SK-N-SH treated with all-trans-retinoic acid at 6 μM for 48 hours (cell line): Measurements from ENCODE around the gene PTH1R.

Experiments used
- ATAC-seq: fragments of 200-7000 bp; cut with Tn5 transposase; 3 replicates; pipeline ENCODE4 v1.9.1; 2020; ENCODE audit warnings: mild to moderate bottlenecking, moderate library complexity
- ARNTL ChIP-seq: fragments of 450-650 bp; formaldehyde crosslinking; IDR thresholded peaks from 2 replicates; pipeline ENCODE4 v1.5.0; 2020; ENCODE audit warnings: low read depth, mild to moderate bottlenecking, moderate library complexity, borderline replicate concordance
- BACH2 ChIP-seq: fragments of 250-450 bp; sonication (Bioruptor Pico); IDR thresholded peaks from 2 replicates; pipeline ENCODE4 v1.9.0; 2021; ENCODE audit warnings: mild to moderate bottlenecking, borderline replicate concordance
- CSDC2 ChIP-seq: fragments of 250-450 bp; sonication (Bioruptor Pico); IDR thresholded peaks from 2 replicates; pipeline ENCODE4 v1.5.0; 2020; ENCODE audit warnings: mild to moderate bottlenecking, moderate library complexity
- ESRRG ChIP-seq: fragments of 250-450 bp; sonication (Bioruptor Pico); IDR thresholded peaks from 2 replicates; pipeline ENCODE4 v1.6.1; 2021; ENCODE audit warnings: mild to moderate bottlenecking
- GLIS3 ChIP-seq: fragments of 250-450 bp; sonication (Bioruptor Pico); IDR thresholded peaks from 2 replicates; pipeline ENCODE4 v1.5.0; 2020; ENCODE audit warnings: mild to moderate bottlenecking, moderate library complexity
- ISL1 ChIP-seq: fragments of 250-450 bp; sonication (Bioruptor Pico); IDR thresholded peaks from 2 replicates; pipeline ENCODE4 v2.1.2; 2022; ENCODE audit warnings: mild to moderate bottlenecking, moderate library complexity
- OSR1 ChIP-seq: fragments of 250-450 bp; sonication (Bioruptor Pico); IDR thresholded peaks from 2 replicates; pipeline ENCODE4 v1.8.0; 2022; ENCODE audit warnings: moderate library complexity, mild to moderate bottlenecking, inconsistent platforms
- PPARA ChIP-seq: fragments of 250-450 bp; sonication (Bioruptor Pico); IDR thresholded peaks from 2 replicates; pipeline ENCODE4 v1.5.0; 2020; ENCODE audit warnings: mild to moderate bottlenecking, borderline replicate concordance
- RARB ChIP-seq: fragments of 250-450 bp; sonication (Bioruptor Pico); IDR thresholded peaks from 2 replicates; pipeline ENCODE4 v1.8.0; 2021; ENCODE audit warnings: mild to moderate bottlenecking, moderate library complexity
- SNAI2 ChIP-seq: fragments of 250-450 bp; sonication (Bioruptor Pico); IDR thresholded peaks from 2 replicates; pipeline ENCODE4 v1.5.0; 2020; ENCODE audit warnings: mild to moderate bottlenecking, moderate library complexity
- TCF4 ChIP-seq: fragments of 250-450 bp; sonication (Bioruptor Pico); IDR thresholded peaks from 2 replicates; pipeline ENCODE4 v1.8.0; 2021; ENCODE audit warnings: mild to moderate bottlenecking, moderate library complexity, borderline replicate concordance
- TOX ChIP-seq: fragments of 250-450 bp; sonication (Bioruptor Pico); IDR thresholded peaks from 2 replicates; pipeline ENCODE4 v1.8.0; 2021; ENCODE audit warnings: mild to moderate bottlenecking, moderate library complexity, borderline replicate concordance
- ZC3H10 ChIP-seq: fragments of 250-450 bp; sonication (Bioruptor Pico); IDR thresholded peaks from 2 replicates; pipeline ENCODE4 v1.5.1; 2021; ENCODE audit warnings: mild to moderate bottlenecking, moderate library complexity
- ZFP3 ChIP-seq: fragments of 250-450 bp; sonication (Bioruptor Pico); IDR thresholded peaks from 2 replicates; pipeline ENCODE4 v1.5.0; 2020; ENCODE audit warnings: mild to moderate bottlenecking, moderate library complexity
- ZFP30 ChIP-seq: fragments of 450-650 bp; formaldehyde crosslinking; IDR thresholded peaks from 2 replicates; pipeline ENCODE4 v1.5.0; 2022; ENCODE audit warnings: mild to moderate bottlenecking, moderate library complexity
- ZNF565 ChIP-seq: fragments of 450-650 bp; formaldehyde crosslinking; conservative IDR thresholded peaks from 2 replicates; pipeline ENCODE4 v1.5.0; 2020; ENCODE audit warnings: low read depth, mild to moderate bottlenecking, moderate library complexity
- ZNF70 ChIP-seq: fragments of 450-650 bp; formaldehyde crosslinking; IDR thresholded peaks from 2 replicates; pipeline ENCODE4 v1.5.0; 2020; ENCODE audit warnings: mild to moderate bottlenecking, moderate library complexity
- ZNF8 ChIP-seq: fragments of 450-650 bp; formaldehyde crosslinking; IDR thresholded peaks from 2 replicates; pipeline ENCODE4 v1.5.0; 2020; ENCODE audit warnings: mild to moderate bottlenecking, moderate library complexity
- TF ChIP-seq, protein P1 (sequence below): fragments of 250-450 bp; sonication (Bioruptor Pico); IDR thresholded peaks from 2 replicates; pipeline ENCODE4 v1.5.1; 2021; ENCODE audit warnings: mild to moderate bottlenecking, moderate library complexity
- TF ChIP-seq, protein P2 (sequence below): fragments of 250-450 bp; sonication (Bioruptor Pico); IDR thresholded peaks from 2 replicates; pipeline ENCODE4 v1.5.0; 2020; ENCODE audit warnings: mild to moderate bottlenecking, moderate library complexity
- TF ChIP-seq, protein P3 (sequence below): fragments of 250-450 bp; sonication (Bioruptor Pico); IDR thresholded peaks from 2 replicates; pipeline ENCODE4 v1.8.0; 2021; ENCODE audit warnings: low read depth, mild to moderate bottlenecking, moderate library complexity, borderline replicate concordance
- TF ChIP-seq, protein P4 (sequence below): fragments of 250-450 bp; sonication (Bioruptor Pico); IDR thresholded peaks from 2 replicates; pipeline ENCODE4 v1.5.1; 2020; ENCODE audit warnings: low read depth, mild to moderate bottlenecking, moderate library complexity
- TF ChIP-seq, protein P5 (sequence below): fragments of 250-450 bp; sonication (Bioruptor Pico); IDR thresholded peaks from 2 replicates; pipeline ENCODE4 v1.8.0; 2020; ENCODE audit warnings: mild to moderate bottlenecking, moderate library complexity, borderline replicate concordance

The PTH1R gene

DNA sequence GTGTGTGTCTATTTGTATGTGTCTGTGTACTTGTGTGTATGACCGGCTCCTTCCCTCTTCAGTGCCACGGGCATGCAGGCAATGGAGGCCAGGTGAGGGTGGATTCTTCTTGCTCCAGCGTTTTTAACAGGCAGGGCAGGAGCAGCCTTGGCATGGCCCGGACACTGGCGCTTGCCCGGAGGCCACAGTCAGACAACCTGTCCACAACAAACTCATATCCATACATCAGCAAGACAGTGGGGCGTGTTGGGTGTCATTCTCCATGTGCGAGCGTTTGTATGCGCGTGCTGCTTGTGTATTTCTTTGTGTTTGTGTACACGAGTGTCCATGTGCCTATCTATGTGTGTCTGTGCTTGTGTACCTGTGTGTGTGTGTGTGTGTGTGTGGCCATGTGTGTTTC lies 29.8 kb downstream of the PTH1R start:
- ATAC-seq, result no peak
- no peak for TF ChIP-seq ISL1 (CRISPR knock-in tag)
- TF ChIP-seq CSDC2 (CRISPR knock-in tag), result no peak
- no peak for TF ChIP-seq TCF4 (CRISPR knock-in tag)
- TF ChIP-seq RARB (CRISPR knock-in tag), result no peak
- TF ChIP-seq ESRRG (CRISPR knock-in tag), result no peak
- TF ChIP-seq ZNF70, result no peak
- TF ChIP-seq, protein P1, sequence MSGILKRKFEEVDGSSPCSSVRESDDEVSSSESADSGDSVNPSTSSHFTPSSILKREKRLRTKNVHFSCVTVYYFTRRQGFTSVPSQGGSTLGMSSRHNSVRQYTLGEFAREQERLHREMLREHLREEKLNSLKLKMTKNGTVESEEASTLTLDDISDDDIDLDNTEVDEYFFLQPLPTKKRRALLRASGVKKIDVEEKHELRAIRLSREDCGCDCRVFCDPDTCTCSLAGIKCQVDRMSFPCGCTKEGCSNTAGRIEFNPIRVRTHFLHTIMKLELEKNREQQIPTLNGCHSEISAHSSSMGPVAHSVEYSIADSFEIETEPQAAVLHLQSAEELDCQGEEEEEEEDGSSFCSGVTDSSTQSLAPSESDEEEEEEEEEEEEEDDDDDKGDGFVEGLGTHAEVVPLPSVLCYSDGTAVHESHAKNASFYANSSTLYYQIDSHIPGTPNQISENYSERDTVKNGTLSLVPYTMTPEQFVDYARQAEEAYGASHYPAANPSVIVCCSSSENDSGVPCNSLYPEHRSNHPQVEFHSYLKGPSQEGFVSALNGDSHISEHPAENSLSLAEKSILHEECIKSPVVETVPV (CRISPR knock-in tag), result no peak
- TF ChIP-seq, protein P2, sequence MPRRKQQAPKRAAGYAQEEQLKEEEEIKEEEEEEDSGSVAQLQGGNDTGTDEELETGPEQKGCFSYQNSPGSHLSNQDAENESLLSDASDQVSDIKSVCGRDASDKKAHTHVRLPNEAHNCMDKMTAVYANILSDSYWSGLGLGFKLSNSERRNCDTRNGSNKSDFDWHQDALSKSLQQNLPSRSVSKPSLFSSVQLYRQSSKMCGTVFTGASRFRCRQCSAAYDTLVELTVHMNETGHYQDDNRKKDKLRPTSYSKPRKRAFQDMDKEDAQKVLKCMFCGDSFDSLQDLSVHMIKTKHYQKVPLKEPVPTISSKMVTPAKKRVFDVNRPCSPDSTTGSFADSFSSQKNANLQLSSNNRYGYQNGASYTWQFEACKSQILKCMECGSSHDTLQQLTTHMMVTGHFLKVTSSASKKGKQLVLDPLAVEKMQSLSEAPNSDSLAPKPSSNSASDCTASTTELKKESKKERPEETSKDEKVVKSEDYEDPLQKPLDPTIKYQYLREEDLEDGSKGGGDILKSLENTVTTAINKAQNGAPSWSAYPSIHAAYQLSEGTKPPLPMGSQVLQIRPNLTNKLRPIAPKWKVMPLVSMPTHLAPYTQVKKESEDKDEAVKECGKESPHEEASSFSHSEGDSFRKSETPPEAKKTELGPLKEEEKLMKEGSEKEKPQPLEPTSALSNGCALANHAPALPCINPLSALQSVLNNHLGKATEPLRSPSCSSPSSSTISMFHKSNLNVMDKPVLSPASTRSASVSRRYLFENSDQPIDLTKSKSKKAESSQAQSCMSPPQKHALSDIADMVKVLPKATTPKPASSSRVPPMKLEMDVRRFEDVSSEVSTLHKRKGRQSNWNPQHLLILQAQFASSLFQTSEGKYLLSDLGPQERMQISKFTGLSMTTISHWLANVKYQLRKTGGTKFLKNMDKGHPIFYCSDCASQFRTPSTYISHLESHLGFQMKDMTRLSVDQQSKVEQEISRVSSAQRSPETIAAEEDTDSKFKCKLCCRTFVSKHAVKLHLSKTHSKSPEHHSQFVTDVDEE (CRISPR knock-in tag), result no peak
- TF ChIP-seq, protein P3, sequence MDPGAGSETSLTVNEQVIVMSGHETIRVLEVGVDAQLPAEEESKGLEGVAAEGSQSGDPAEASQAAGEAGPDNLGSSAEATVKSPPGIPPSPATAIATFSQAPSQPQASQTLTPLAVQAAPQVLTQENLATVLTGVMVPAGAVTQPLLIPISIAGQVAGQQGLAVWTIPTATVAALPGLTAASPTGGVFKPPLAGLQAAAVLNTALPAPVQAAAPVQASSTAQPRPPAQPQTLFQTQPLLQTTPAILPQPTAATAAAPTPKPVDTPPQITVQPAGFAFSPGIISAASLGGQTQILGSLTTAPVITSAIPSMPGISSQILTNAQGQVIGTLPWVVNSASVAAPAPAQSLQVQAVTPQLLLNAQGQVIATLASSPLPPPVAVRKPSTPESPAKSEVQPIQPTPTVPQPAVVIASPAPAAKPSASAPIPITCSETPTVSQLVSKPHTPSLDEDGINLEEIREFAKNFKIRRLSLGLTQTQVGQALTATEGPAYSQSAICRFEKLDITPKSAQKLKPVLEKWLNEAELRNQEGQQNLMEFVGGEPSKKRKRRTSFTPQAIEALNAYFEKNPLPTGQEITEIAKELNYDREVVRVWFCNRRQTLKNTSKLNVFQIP (CRISPR knock-in tag), result no peak
- TF ChIP-seq ARNTL, result no peak
- no peak for TF ChIP-seq BACH2 (CRISPR knock-in tag)
- TF ChIP-seq SNAI2 (CRISPR knock-in tag), result no peak
- no peak for TF ChIP-seq ZC3H10 (CRISPR knock-in tag)
- TF ChIP-seq PPARA (CRISPR knock-in tag), result no peak
- no peak for TF ChIP-seq ZNF565 (CRISPR knock-in tag)
- no peak for TF ChIP-seq OSR1 (CRISPR knock-in tag)
- TF ChIP-seq, protein P4, sequence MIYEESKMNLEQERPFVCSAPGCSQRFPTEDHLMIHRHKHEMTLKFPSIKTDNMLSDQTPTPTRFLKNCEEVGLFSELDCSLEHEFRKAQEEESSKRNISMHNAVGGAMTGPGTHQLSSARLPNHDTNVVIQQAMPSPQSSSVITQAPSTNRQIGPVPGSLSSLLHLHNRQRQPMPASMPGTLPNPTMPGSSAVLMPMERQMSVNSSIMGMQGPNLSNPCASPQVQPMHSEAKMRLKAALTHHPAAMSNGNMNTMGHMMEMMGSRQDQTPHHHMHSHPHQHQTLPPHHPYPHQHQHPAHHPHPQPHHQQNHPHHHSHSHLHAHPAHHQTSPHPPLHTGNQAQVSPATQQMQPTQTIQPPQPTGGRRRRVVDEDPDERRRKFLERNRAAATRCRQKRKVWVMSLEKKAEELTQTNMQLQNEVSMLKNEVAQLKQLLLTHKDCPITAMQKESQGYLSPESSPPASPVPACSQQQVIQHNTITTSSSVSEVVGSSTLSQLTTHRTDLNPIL (CRISPR knock-in tag), result no peak
- no peak for TF ChIP-seq GLIS3

DNA sequence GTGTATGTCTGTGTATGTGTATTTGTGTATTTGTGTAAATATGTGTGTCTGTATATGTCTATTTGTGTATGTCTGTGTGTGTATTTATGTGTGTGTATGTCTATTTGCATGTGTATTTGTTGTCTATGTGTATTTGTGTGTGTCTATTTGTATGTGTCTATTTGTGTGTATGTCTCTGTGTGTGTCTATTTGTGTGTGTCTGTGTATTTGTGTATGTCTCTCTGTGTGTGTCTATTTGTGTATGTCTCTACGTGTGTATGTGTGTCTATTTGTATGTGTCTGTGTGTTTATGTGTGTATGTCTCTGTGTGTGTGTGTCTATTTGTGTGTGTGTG lies 30.4 kb downstream of the PTH1R start:
- TF ChIP-seq TOX (CRISPR knock-in tag), result no peak
- no peak for TF ChIP-seq PPARA (CRISPR knock-in tag)
- no peak for TF ChIP-seq OSR1 (CRISPR knock-in tag)
- TF ChIP-seq ZFP3 (CRISPR knock-in tag), result no peak
- TF ChIP-seq ZFP30 (CRISPR knock-in tag), result no peak
- TF ChIP-seq ZNF8 (CRISPR knock-in tag), result no peak
- TF ChIP-seq, protein P2 (CRISPR knock-in tag), result no peak
- TF ChIP-seq, protein P5, sequence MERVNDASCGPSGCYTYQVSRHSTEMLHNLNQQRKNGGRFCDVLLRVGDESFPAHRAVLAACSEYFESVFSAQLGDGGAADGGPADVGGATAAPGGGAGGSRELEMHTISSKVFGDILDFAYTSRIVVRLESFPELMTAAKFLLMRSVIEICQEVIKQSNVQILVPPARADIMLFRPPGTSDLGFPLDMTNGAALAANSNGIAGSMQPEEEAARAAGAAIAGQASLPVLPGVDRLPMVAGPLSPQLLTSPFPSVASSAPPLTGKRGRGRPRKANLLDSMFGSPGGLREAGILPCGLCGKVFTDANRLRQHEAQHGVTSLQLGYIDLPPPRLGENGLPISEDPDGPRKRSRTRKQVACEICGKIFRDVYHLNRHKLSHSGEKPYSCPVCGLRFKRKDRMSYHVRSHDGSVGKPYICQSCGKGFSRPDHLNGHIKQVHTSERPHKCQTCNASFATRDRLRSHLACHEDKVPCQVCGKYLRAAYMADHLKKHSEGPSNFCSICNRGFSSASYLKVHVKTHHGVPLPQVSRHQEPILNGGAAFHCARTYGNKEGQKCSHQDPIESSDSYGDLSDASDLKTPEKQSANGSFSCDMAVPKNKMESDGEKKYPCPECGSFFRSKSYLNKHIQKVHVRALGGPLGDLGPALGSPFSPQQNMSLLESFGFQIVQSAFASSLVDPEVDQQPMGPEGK (CRISPR knock-in tag), result no peak
- TF ChIP-seq, protein P1 (CRISPR knock-in tag), result no peak
- no peak for TF ChIP-seq ZNF565 (CRISPR knock-in tag)
- no peak for TF ChIP-seq GLIS3
- TF ChIP-seq CSDC2 (CRISPR knock-in tag), result no peak
- TF ChIP-seq, protein P4 (CRISPR knock-in tag), result no peak
- no peak for TF ChIP-seq RARB (CRISPR knock-in tag)
- TF ChIP-seq BACH2 (CRISPR knock-in tag), result no peak
- ATAC-seq, result no peak
